SK-N-MC (cell line): ENCODE data around the gene IPO11.

Source experiments
- EZH2 ChIP-seq: fragments of 200-600 bp; sonication (generic); IDR thresholded peaks from one replicate; pipeline ENCODE4 v1.6.1; 2017; ENCODE audit warnings: antibody characterized with exemption
- FOXP2 ChIP-seq: optimal IDR thresholded peaks from 2 replicates; pipeline ENCODE3; 2011; ENCODE audit warnings: mild to moderate bottlenecking, moderate library complexity; ENCODE audit not compliant: insufficient read depth; ENCODE audit errors: extremely low read length, control extremely low read depth
- POLR2AphosphoS5 ChIP-seq: IDR thresholded peaks from 2 replicates; pipeline ENCODE4 v1.6.1; 2012; ENCODE audit warnings: mild to moderate bottlenecking, low read depth, low read length, borderline replicate concordance

GRCh38 chr5:62536783-62537182 lies 124.2 kb downstream of the IPO11 start:
- TF ChIP-seq POLR2AphosphoS5 (no peak), EZH2 (no peak), FOXP2 (no peak)
